ENCODE measurements around the gene TMEM208. TPM values are rescaled to one million over a fixed set of nuclear protein-coding genes. Genes with fewer than 3 reads are reported as not detected.
A peak's percentile ranks its signal among the peaks of the same experiment; 100 is the strongest.

The TMEM208 gene
- total and polyA plus RNA-seq, 4 donors = 22.3 to 140 (median 70.2) TPM

GRCh38 chr16:67268136-67268579, 41.2 kb downstream of the TMEM208 start:
- no peak overlapping the region for H3K9ac ChIP-seq (ENCODE audit: low read depth in 1 of 2, low read length in 2 of 2)
- TF ChIP-seq REST (IDR thresholded peaks at IDR 0.05) = no peak
- TF ChIP-seq TAF1 (conservative IDR thresholded peaks at IDR 0.05) = no peak
- TF ChIP-seq JUND (IDR thresholded peaks at IDR 0.05) = peak in 1 of 2 donors; percentile 19
- no peak for TF ChIP-seq MAX (IDR thresholded peaks at IDR 0.05)
- TF ChIP-seq YY1 (IDR thresholded peaks at IDR 0.05) = no peak
- no peak for TF ChIP-seq HNF4G (IDR thresholded peaks at IDR 0.05)
- no peak for TF ChIP-seq FOXA2 (IDR thresholded peaks at IDR 0.05)
- no peak for TF ChIP-seq CTCF (IDR thresholded peaks at IDR 0.05; ENCODE audit: low read depth, low read length, missing input control)
- TF ChIP-seq EGR1 (IDR thresholded peaks at IDR 0.05; ENCODE audit: low read depth in 2 of 2) = no peak

GRCh38 chr16:67269766-67270165, 42.8 kb downstream of the TMEM208 start:
- Histone ChIP-seq H3K27me3 (ENCODE audit: control insufficient read depth in 4 of 4, insufficient read depth in 4 of 4, low read length in 3 of 4) (no peaks in the 10 kb centered on the region), H3K9me3 (ENCODE audit: control insufficient read depth in 4 of 4, low read length in 3 of 4) (no peaks in the 10 kb centered on the region), H3K36me3 (ENCODE audit: control insufficient read depth in 4 of 4, insufficient read depth in 3 of 4, low read depth in 1 of 4, low read length in 3 of 4) (no peaks in the 10 kb centered on the region), H3K4me3 (ENCODE audit: low read depth in 1 of 3, low read length in 3 of 3) (no peak overlapping the region), H3K9ac (ENCODE audit: low read depth in 1 of 2, low read length in 2 of 2) (no peak overlapping the region), H3K27ac (ENCODE audit: low read depth in 1 of 2, low read length in 2 of 2) (no peak overlapping the region), H3K4me1 (ENCODE audit: control insufficient read depth in 4 of 4, insufficient read depth in 4 of 4, low read length in 3 of 4) (no peaks in the 10 kb centered on the region)
- no peak for DNase-seq (ENCODE audit: low spot score)
- WGBS = 66% methylated on average over 5 of the region's 5 CpGs
- TF ChIP-seq GABPA (IDR thresholded peaks at IDR 0.05 in 1 of 2, conservative IDR thresholded peaks at IDR 0.05 in 1 of 2) (no peak), FOXA2 (IDR thresholded peaks at IDR 0.05) (no peak), ZBTB33 (IDR thresholded peaks at IDR 0.05) (no peak), JUND (IDR thresholded peaks at IDR 0.05) (no peak), YY1 (IDR thresholded peaks at IDR 0.05) (no peak), CTCF (IDR thresholded peaks at IDR 0.05; ENCODE audit: low read depth, low read length, missing input control) (no peak), SP1 (IDR thresholded peaks at IDR 0.05) (no peak), HNF4A (conservative IDR thresholded peaks at IDR 0.05) (no peak), RXRA (IDR thresholded peaks at IDR 0.05) (no peak), NR2F2 (IDR thresholded peaks at IDR 0.05) (no peak), ATF3 (IDR thresholded peaks at IDR 0.05) (no peak), RAD21 (IDR thresholded peaks at IDR 0.05) (no peak), HNF4G (IDR thresholded peaks at IDR 0.05) (no peak), REST (IDR thresholded peaks at IDR 0.05) (no peak)

More at GRCh38 chr16:67268136-67268579, 41.2 kb downstream of the TMEM208 start:
- peak; percentile 73 for DNase-seq (ENCODE audit: low spot score)
- no peaks in the 10 kb centered on the region for H3K4me1 ChIP-seq (ENCODE audit: control insufficient read depth in 4 of 4, insufficient read depth in 4 of 4, low read length in 3 of 4)
- no peaks in the 10 kb centered on the region for H3K36me3 ChIP-seq (ENCODE audit: control insufficient read depth in 4 of 4, insufficient read depth in 3 of 4, low read depth in 1 of 4, low read length in 3 of 4)
- H3K9me3 ChIP-seq (ENCODE audit: control insufficient read depth in 4 of 4, low read length in 3 of 4) = no peaks in the 10 kb centered on the region
- no peak overlapping the region for H3K27ac ChIP-seq (ENCODE audit: low read depth in 1 of 2, low read length in 2 of 2)
- 68% methylated on average over 5 of the region's 5 CpGs for WGBS
- H3K4me3 ChIP-seq (ENCODE audit: low read depth in 1 of 3, low read length in 3 of 3) = no peak overlapping the region
- H3K27me3 ChIP-seq (ENCODE audit: control insufficient read depth in 4 of 4, insufficient read depth in 4 of 4, low read length in 3 of 4) = no peaks in the 10 kb centered on the region
